Measurements from ENCODE around the gene RREB1.

Gene RREB1

GRCh38 chr6:7219310-7219709, 111.5 kb downstream of the RREB1 start:
- no peak for DNase-seq (ENCODE audit: low read depth in 2 of 2)

DNA sequence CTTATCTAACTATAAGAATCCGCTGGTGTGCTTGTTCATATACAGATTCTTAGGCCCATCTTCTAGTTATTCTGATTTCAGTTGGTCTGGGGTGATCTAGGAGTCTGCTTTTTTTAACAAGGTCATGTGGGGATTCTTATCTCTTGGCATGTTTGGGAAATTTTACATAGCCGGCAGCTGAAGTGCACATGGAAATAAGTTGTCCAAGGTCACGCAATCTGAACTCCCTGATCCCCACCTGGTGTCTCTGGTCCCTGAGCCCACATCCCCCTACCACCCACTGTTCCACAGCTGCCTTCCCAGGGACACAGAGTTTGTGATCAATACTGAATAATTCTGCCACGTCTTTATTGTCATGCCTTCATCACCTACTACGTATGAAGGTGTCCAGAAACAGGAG, 114.4 kb downstream of the RREB1 start:
- DNase-seq (ENCODE audit: low read depth in 2 of 2), result no peak

- no peak for DNase-seq (ENCODE audit: low read depth in 2 of 2)
Measured at GRCh38 chr6:7224731-7225130, 117.0 kb downstream of the RREB1 start.

GRCh38 chr6:7228662-7229375, 121.1 kb downstream of the RREB1 start:
- no peak for DNase-seq (ENCODE audit: low read depth in 2 of 2)

DNA sequence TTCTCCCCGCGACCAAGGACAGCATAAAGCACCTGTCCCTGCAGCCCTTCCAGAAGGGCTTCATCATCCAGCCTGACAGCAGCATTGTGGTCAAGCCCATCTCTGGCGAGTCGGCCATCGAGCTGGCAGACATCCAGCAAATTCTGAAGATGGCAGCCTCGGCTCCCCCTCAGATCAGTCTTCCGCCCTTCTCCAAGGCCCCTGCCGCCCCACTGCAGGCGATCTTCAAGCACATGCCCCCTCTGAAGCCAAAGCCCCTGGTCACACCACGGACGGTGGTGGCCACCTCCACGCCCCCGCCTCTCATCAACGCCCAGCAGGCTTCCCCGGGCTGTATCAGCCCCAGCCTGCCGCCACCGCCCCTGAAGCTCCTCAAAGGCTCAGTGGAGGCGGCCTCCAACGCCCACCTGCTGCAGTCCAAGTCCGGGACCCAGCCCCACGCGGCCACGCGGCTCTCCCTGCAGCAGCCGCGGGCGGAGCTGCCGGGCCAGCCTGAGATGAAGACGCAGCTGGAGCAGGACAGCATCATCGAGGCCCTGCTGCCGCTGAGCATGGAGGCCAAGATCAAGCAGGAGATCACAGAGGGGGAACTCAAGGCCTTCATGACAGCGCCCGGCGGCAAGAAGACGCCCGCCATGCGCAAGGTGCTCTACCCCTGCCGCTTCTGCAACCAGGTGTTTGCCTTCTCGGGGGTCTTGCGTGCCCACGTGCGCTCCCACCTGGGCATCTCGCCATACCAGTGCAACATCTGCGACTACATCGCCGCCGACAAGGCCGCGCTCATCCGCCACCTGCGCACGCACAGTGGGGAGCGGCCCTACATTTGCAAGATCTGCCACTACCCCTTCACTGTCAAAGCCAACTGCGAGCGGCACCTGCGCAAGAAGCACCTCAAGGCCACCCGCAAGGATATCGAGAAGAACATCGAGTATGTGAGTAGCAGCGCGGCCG, 121.9 kb downstream of the RREB1 start:
- no peak for DNase-seq (ENCODE audit: low read depth in 2 of 2)

DNA sequence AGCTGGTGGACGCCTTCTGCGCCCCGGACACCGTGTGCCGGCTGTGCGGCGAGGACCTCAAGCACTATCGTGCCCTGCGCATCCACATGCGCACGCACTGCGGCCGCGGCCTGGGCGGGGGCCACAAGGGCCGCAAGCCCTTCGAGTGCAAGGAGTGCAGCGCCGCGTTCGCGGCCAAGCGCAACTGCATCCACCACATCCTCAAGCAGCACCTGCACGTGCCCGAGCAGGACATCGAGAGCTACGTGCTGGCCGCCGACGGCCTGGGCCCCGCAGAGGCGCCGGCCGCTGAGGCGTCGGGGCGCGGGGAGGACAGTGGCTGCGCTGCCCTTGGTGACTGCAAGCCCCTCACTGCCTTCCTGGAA, 122.5 kb downstream of the RREB1 start:
- no peak for DNase-seq (ENCODE audit: low read depth in 2 of 2)

GRCh38 chr6:7230956-7231713, 123.4 kb downstream of the RREB1 start:
- DNase-seq (ENCODE audit: low read depth in 2 of 2), result no peak

DNA sequence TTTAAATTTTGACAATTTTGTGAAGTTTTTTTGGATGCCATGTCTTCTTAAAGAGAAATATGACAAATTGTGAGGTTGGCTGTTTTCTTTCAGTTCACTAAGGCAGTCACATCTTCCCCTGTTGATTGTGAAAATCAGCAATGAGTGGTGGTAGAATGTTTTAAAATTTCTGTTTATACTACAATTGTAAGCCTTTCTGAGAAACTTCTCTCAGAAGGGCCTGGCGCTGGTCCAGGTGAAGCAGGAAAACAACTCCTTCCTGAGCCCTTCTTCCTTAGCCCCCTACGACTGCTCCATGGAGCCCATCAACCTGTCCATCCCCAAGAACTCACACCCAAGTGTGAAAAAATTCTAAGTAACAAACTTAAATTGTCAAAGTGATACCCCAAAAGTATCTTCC, 124.6 kb downstream of the RREB1 start:
- DNase-seq (ENCODE audit: low read depth in 2 of 2), result no peak

- no peak for DNase-seq (ENCODE audit: low read depth in 2 of 2)
Measured at GRCh38 chr6:7234547-7234946, 126.8 kb downstream of the RREB1 start.

DNA sequence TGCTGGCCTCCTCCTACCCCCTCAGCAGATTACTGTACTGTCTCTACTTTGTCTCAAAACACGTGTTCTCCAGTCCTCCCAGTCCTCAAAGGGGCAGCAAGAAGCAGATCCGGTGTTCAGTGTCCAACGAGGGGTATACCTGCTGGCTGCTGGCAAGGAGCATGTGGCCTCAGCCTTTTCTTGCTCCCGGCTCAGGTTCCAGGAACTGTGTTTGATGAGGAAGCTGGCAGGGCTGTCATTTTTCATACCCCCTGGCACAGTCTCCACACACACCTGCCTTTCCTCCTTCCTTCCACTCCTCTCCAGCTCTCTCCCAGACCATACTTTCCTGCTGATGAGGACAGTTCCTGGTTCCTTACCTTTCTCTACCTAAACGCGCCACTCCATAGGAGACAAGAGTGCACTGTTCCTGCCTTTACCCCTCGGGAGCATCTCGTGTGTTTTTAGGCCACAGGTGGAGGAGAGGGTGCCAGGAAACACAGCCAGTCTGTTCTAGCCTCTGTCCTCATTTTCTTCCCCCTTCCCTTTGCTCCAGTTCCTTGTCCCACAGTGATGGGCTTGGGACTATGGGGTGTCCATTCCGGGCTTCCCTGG, 128.0 kb downstream of the RREB1 start:
- no peak for DNase-seq (ENCODE audit: low read depth in 2 of 2)

DNA sequence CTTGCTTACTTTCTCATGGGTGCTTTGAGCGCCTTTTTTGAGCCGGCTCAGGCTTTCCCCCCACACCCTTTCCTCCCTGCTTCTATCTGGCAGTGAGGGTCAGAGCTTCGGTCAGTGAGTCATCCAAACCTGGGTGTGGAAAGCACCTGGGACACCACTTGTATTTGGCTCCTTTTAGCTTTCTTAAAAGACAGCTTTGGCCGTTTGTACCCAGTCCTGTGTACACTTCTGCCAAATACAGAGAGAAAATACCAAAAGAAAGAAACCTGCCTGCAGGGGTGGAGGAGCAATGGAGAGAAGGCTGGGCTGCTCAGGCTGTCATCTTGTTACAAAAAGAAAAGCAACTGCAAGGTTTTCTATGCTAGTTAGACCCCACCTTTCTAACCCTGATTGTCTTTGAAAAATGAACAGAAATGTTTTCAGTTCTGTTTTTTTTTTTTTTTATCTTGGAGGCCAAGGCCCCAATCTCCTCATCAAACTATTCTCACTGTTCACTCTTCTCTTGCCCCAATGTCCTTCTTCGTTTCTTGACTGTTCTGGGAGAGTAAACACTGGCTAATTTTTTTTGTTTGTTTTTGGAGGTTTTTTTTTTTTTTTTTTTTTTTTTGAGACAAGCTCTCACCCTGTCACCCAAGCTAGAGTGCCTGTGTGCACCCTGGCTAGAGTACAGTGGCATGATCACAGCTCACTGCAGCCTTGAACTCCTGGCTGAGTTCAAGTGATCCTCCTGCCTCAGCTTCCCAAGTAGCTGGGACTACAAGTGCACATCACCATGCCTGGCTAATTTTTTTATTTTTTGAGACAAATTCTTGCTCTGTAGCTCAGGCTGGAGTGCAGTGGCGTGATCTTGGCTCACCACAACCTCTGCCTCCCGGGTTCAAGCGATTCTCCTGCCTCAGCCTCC, 128.8 kb downstream of the RREB1 start:
- DNase-seq (ENCODE audit: low read depth in 2 of 2), result no peak

DNA sequence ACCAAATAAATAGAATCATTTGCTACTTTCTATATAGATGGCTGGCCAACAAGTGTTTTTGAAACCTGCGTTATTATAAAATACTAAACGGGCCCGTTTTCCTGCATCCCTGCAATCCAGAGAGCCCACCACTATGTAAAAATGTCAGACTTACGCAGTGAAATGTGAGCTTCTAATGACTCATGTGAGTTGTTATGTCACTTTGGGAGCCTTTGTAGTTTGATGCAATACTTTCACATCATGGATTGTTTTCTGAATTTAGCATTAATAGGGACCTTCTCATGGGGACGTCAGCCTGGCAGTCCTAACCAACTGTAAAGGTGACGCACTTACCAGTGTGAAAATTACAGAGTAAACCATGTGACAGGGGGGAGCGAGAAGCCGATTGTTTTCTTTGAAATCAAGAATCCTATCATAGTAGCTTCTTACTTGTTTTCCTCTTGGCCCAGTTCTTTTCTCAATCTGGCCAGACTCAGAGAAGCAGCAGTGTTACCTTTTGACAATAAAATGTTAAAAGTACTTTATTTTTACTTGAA, 130.0 kb downstream of the RREB1 start:
- DNase-seq (ENCODE audit: low read depth in 2 of 2), result no peak

DNA sequence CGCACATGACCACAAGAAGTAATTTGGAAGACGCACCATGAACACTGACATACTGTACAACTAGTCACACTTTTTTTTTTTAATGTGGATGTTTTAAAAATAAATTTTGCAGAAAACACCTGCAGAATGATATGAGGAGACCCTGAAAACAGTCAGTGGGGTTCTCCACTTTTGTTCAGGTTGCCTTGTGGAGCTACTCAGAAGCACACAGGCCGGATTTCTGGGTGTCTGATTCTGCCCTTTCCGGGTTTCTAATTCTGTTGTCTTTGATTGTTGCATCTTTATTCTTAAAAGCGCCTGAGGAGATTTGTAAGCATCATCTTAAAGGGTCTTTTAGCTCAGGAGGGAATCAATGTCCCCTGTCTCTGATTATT, 130.8 kb downstream of the RREB1 start:
- DNase-seq (ENCODE audit: low read depth in 2 of 2), result no peak

DNA sequence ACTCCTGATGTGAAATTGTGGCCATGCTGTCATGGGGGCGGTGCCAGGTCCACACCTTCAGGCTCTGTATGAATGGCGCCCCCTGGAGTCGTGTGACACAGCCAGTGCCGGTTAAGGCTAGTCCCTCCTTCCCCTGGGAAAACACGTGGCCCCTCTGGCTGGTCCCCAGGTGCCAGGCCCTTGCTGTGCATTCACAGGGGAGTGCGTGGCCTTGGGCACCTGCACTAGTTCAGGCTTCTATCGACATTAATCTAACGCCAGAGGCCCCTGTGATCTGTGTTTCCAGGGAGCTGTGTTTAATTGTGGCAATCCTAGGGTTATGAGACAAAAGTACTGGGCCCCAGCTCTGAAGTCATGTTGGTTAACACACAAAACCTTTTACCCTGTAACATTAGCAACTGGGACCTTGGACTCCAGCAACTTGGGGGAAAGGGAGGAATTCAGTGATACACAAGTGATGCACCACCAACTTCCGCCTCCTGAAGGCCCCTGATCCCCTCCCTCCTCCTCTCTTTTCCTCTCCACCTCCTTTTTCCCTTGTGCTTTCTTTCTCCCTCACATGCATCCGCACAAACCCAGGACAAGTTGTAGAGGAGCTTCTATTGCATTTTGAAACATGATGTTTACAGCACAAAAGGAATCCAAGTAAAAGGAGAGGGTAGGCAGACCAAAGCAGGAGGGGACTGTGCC, 131.3 kb downstream of the RREB1 start:
- DNase-seq (ENCODE audit: low read depth in 2 of 2), result peak; percentile 22 to 47

DNA sequence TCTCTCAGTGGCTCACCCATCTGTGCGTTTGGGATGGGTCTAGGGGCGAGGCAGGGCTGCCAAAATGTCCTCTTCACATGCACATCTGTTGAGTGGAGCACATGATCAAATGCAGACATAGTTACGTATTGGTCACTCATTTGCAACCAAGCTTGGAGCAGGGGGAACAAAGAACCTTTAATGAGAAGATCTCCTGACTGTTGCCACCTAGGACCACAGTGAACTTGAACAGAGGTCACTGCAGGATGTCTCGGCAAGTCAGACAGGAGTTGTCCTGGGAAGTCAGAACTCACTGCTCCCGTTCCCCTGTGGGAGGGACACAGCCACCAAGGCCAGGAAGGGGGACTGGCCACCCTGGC, 131.8 kb downstream of the RREB1 start:
- no peak for DNase-seq (ENCODE audit: low read depth in 2 of 2)

GRCh38 chr6:7240351-7240750, 132.6 kb downstream of the RREB1 start:
- no peak for DNase-seq (ENCODE audit: low read depth in 2 of 2)

DNA sequence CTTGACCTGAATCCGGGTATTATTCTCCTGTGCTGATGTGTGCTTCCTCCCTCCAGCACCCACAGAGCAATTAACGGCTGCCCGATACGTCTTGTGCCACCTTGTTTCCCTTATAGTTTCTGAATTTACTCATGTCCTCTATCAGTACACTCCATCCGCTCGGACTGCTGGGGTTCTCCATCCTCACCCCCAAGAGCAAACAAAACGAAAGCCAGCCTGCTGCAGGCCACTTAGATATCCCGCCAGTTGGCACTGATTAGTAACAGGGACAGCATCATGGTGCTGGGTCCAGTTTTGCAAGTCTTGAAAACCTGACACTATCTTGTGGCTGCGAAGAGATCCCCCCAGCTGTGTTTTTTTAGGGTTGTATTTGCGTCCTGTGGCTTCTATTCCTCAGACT, 133.4 kb downstream of the RREB1 start:
- no peak for DNase-seq (ENCODE audit: low read depth in 2 of 2)

DNA sequence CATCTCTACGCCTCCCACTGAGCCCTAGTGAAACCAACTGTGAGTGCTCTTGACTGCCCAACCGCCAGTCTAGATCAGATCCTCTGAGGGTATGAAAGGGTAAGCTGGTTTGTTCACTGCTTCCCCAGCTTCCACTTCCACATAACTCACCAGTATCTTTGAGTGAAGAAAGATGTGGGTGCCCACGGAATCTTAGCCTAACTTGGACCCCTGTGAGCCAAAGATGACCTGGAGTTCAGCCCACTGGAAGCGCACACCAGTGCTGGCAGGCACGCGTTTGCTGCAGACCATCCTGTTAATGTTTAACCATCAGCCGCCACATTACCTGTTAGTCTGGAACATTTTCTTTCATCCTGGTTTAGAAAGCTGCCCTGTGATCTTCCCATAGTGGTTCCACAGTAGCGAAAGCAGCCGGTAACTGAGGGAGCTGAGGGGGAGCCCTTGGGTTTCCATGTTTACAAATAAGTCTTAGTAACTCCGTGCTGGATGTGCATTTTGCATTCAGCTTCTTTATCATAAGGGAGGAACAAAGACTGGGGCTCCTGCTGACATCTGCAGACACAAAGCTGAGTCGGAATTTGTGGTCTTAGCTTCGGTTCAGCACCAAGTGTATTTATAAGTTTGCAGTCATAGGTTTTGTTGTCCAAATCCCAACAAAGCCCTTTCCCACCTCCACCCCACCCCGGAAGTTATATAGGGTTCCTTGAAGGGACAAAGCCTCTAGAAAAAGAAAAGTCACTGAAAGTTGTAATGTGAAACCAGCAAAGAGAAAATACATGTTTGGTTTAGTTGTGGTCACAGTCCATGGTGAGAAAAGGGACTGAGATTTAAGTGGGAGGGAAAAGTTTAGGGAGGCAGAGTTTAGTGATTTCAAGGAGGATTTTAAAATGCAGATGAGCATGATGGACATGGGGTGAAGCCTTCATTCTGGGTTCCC, 134.2 kb downstream of the RREB1 start:
- DNase-seq (ENCODE audit: low read depth in 2 of 2), result no peak

GRCh38 chr6:7242835-7243178, 135.0 kb downstream of the RREB1 start:
- no peak for DNase-seq (ENCODE audit: low read depth in 2 of 2)
